DMS 273 (cell line): Measurements from ENCODE around the gene GPR142.

Experiments used
- DNase-seq: peaks from one replicate; lab custom pipeline; 2025; ENCODE audit not compliant: unreplicated experiment; lab: John Stamatoyannopoulos, UW

The GPR142 gene

DNA sequence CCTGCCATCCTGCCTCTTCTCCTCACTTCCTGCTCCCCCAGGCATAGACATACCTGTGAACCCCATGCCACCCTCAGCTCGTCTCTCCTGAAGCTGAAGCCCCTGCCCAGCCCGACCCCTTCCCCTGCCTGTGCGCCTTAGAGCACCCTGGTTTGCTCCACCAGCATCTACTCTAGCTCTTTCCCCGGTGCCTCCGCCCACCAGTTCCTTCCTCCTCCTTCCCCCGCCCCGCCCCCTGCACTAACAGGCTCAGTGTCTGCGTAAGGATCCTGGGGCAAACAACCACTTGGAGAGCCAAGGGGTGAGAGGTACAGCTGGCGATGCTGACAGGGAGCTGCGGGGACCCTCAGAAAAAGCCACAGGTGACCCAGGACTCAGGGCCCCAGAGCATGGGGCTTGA lies 1.9 kb downstream of the GPR142 start:
- peak; percentile 25 for DNase-seq

DNA sequence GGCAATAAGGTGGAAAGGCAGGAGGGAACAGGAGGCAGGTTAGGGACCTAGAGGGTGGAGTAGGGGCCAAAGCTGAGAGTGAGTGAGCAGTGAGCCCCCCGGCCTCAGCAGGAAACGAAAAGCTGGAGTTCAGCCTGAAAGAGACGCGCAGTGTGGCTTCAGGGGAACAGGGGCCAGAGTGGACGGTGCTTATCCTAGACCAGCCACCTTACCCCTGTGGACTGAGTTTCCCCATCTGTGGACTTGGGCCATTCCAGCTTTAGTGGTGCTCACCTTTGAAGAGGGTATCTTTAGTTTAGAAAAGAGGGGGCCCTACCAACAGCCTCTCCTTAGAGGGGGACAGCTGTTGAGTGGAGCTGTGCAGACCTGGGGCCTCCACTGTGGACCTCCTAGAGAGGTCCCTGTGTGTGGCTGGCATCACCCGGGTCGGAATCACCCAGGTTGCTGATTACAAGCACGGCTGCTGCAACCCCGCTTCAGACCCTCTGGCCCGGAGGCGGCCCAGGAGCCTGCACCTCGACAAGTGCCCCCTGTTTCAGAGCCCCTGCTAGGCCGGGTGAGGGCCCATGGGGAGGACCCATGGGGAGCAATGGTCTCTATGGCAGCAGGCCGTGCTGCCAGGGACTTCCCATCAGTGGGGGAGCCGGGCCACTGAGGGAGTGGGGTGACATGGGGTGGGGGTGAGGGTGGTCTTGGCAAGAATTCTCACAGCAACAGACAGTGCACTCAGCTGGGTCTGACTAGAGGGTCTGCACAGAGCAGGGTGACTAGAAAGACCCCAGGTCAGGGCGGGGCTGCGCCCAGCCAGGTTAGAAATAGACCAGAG lies 2.6 kb downstream of the GPR142 start:
- no peak for DNase-seq

DNA sequence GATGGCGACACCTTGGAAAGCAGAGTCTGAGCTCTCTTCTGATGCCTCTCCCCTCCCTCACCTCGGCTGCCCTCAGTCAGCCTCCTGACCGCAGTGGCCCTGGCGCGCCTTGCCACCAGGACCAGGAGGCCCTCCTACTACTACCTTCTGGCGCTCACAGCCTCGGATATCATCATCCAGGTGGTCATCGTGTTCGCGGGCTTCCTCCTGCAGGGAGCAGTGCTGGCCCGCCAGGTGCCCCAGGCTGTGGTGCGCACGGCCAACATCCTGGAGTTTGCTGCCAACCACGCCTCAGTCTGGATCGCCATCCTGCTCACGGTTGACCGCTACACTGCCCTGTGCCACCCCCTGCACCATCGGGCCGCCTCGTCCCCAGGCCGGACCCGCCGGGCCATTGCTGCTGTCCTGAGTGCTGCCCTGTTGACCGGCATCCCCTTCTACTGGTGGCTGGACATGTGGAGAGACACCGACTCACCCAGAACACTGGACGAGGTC lies 4.4 kb downstream of the GPR142 start:
- no peak for DNase-seq

DNA sequence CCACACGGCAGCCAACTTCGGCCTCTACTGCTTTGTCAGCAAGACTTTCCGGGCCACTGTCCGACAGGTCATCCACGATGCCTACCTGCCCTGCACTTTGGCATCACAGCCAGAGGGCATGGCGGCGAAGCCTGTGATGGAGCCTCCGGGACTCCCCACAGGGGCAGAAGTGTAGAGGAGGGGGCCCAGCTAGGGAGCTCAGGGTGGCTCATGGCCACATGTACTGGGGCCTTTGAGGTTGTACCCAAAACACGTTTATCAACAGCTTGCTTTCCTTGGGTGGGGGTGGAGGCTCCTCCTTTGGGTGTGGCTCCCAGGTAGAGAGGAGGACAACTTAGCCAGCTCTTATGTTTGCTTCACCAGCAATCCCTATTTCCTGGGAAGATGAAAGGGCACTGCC lies 5.1 kb downstream of the GPR142 start:
- no peak for DNase-seq

DNA sequence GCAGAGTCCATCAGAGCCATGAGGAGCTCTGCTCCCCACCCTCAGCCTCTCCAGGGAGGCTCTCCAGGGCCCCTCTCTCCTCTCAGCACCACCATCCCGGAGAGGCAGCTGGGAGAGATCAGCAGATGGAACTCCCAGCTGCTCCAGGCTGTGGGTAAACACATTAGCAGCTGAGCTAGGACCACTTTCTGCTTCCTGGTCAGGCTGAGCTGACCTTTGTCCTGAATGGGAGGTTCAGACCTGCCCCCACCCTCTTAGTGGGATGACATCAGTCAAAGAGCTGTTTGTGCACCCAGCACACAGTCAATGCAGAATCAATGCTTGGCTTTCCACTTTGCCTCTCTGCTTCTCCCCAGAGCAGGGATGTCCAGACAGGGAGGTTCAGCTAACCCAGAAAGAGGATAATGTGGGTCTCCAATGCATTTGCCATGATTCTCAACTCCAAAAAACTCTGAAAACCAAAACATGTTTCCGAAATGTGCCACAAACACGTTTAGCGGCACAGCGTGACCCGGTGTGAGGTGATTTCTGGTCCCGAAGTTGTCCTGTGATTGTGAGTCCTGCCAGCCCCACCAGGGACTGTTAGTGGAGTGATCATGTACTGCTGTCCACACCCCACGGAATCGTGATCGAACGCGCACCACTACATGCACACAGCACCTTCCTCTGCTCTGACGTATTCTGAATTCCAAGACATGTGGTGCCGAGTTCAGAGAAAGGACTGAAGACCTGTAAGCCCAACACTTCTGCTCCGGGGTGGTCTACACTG lies 6.7 kb downstream of the GPR142 start:
- peak; percentile 82 for DNase-seq

DNA sequence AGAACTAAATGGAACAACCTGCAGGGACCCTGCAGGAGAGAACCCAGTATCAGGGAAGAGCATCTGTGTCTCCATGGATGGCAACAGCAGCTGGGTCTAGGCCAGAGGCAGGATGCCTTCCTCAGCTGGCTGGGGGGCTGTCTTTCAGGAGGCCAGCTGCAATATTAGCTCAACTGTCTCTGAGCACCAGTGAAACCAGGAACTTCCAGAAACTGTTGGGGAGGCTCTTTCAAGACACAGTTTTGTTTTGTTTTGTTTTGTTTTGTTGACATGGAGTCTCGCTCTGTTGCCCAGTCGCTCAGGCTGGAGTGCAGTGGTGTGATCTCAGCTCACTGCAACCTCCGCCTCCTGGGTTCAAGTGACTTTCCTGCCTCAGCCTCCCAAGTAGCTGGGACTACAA lies 7.6 kb downstream of the GPR142 start:
- DNase-seq = peak; percentile 42

DNA sequence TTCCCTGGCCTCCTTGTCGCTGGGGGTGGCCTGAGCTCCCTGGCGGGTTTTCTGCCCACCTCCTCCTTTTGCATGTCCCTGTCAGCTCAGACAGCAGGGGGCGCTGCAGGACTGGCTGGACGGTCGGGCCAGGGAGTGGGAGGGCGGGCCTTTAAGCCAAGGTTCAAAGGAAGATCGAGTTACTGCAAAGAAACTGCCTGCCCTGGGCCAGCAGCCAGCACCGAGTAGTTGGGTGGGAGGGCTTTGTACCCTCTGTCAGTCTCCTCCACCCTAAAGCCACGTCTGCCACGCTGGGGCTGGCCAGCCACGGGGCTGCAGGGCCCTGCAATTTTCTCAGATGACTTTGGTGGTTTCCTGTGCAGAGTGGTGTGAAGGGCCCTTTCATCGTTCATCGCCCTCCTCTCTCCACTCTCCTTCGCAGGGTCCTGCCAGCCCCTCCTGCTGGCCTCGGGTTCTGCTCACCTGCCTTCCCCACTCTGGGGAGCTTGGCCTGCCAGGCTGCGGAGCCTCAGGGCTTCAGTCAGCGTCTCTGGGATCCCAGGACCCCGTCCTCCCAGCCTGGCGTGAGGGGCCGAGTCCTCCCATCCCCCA lies 12.3 kb downstream of the GPR142 start:
- peak; percentile 96 for DNase-seq

DNA sequence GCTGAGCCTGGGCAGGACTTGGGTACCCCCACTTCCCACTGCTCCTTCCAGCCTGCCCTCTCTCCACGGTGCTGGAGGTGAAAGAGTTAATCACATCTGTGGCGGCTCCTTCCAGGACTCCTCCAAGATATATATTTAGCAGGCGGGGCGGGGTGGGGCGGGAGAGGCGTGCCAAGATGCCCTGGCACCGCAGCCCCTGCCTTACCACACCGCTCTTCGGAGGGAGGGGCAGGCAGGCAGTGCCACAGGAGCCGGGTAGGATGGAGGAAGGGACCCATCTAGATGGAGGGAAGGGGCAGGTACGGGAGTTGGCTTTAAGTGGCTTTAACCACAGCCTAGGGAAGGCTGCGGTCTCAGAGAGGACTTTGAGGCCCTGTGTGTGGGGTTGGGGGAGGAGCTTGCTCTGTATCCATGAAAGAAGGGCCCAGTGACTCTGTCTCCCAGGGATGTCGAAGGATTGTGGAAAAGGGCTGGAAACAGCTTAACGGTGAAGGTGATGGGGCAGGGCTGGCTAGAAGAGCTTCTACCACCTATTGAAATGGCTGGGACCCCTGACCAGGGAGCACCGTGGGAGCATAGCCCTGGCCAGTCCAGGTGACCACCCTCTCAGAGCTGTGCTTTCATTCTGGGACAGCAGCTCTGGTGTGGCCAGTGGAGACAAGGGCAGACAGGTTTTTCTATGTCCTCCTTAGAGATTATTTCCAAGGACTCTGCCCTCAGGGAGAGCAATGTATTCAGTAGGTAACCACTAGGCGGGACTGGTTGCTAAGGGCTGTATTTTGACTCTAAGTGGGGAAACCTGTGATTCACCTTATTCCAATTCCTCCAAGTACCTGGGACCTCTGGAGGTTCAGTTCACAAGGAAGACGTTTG lies 13.0 kb downstream of the GPR142 start:
- DNase-seq = peak; percentile 56

DNA sequence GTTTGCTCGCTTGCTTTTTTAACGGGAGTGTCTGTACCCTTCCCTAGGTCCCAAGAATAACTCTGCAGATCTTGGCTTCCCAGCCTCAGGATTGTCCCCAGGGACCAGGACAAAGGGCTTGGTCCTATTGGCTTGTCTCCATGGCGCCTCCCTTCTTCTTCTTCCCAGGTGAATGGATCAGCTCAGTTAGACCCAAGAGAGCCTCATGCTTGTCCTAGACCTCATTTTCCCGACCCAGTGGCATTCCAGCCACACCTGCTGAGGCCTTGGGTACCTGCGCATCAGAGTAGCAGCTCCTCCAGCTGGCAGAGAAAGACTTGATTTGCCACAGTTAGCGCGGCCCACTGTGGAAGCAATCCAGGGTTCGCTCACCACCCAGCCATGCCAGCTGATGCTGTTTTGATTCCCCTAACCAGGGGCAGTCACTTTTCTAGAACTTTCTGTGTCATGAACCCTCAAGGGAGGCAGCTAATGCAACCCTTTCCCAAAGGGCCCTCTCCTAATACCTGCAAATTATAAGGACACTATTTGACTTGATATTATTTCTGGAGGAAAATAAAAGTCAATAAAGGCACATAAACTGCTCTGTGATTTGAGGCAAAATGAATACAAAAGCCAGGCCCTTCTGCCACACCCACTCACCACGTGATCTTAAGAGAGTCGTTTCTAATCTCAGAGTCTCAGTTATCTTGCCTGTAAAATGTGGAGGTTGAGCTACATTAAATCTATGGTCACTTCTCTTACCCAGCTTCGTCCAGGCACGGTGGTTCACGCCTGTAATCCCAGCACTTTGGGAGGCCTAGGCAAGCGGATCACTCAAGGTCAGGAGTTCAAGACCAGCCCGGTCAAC lies 13.9 kb downstream of the GPR142 start:
- no peak for DNase-seq

DNA sequence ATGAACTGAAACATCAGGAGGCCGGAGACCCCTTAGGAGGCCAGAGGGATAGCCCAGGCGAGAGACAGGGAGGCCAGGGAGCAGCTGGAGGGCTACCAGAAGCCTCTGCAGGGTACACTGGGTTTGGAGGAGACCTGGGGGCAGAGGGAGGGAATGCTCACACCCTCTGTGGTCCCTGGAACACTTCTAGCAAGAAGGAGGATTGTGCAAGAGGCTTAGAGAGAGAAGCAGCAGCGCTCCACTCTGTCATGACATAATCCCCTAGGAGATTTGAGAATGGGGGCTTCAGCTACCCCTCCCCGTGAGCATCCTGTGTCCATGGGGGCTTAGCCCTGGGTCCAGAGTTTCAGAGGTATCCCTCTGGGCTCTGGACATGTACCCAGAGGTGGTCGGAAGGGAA lies 15.8 kb downstream of the GPR142 start:
- DNase-seq = no peak

DNA sequence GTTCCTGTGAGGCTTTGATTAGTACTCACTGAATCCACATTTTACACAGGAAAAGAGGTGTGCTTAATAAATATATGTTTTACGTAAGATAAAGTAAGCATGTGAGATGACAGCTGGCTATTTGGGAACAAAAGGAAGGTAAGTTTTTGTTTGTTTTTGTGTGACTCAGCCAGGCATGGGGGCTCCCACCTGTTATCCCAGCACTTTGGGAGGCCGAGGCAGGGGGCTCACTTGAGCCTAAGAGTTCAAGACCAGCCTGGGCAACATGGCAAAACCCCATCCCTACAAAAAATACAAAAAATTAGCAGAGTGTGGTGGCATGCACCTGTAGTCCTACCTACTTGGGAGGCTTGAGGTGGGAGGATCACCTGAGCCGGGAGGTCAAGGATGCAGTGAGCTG lies 17.9 kb downstream of the GPR142 start:
- no peak for DNase-seq

DNA sequence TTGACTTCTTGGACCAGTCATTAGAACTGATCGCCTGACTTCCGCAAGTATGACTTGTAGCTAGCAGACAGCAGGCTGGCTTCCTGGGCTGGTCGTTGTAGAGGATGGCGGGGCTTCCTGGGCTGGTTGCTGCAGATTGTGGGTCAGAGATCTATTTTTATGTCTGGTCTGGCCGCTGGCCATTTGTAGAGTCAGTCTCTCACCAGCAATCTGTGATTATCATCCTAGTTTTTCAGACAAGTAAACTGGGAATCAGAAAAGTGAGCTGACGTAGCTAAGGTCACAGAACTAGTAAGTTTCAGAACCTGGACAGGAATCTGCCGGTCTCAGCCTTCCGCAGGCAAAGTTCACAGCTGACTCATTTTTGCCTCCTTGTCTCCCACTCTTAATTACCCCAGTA lies 19.1 kb downstream of the GPR142 start:
- DNase-seq = no peak

DNA sequence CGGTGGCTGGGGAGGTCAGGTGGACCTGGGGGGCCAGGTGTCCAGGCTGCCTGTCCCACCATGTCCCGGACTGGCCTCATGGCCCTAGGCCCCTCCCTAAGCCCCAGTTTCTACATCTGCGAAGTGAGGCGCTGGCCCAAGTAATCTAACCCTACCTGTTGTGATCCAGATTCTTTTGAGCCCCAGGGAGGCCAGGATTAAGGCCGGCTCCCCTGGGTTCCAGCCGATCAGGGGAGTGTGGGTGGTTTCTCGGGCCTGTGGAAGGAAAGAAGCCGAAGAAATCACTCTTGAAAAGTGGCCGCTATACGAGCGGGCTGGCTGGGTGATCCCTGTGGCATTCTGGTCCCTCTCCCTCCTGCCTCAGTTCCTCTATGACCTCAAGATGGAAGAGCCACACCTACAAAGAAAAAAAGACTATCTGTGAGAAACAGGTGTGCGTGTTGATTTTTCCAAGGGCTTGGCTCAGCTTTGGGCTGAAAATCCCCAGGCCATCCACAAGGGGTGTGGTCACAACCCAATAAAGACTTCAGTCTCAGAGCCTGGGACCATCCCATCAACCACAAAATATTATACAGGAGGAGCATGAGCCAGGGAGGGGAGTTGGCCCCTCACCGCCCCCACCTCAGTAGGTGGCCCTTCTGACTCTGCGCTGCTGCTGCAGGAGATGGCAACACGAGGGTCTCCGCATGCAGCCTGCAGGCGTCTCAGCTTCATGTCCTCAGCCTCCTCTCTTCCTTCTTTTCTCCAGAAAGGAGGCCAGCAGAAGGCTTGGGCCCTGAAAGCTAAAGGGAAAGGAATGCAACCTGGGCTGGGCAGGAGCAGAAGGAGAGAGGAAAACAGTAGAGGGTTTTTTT lies 20.3 kb downstream of the GPR142 start:
- no peak for DNase-seq

DNA sequence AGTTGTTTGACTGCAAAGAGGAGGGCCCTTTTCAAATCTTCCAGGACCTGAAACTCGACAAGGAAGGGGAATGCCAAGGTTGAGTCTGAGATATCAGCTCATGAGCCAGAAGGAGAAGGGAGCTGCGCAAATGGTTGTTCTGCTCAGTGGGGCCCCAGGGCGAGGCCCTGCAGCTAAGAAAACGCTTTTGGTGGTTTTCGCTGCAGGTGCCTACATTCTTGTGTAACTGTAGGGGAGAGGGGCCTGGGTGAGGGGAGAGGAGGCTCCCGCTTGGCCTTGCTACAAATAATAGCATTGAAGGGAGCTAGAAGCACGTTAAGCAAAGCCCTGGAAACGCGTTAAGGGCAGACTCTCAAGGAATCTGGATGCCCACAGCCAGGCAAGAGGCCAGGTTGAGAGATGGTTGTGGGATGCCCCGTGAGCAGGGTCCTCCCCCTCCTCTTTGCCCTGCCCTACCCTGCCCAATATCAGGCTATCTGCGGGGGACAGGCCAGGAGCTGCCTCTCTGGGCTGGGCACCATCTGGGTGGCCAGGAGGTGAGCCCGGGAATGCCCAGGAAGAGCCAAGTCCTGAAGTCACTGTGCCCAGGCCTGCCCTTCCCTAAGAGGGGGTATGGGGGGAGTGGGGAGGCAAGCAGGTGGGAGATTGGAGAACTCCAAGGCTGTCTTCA lies 21.9 kb downstream of the GPR142 start:
- DNase-seq = peak; percentile 52

DNA sequence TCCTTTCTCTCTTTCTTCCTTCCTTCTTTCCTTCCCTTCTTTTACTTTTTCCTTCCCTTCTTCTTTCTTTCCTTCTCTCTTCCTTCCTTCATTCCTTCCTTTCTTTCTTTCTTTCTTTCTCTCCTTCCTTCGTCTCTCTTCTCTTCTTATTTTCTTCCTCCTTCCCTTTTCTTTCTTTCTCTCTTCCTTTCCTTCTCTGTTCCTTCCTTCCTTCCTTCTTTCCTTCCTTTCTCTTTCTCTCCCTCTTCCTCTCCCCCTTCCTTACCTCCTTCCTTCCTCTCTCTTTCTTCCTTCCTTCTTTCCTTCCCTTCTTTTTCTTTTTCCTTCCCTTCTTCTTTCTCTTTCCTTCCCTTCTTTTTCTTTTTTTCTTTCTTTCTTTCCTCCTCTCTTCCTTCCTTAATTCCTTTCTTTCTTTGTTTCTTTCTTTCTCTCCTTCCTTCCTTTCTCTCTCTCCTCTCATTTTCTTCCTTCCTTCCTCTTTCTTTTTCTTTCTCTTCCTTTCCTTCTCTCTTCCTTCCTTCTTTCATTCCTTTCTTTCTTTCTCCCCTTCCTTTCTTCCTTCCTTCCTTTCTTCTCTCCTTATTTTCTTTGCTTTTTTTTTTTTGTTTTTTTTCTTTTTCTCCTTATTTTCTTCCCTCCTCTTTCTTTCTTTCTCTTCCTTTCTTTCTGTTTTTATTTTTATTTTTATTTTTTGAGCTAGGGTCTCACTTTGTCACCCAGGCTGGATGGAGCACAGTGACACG lies 22.8 kb downstream of the GPR142 start:
- no peak for DNase-seq

DNA sequence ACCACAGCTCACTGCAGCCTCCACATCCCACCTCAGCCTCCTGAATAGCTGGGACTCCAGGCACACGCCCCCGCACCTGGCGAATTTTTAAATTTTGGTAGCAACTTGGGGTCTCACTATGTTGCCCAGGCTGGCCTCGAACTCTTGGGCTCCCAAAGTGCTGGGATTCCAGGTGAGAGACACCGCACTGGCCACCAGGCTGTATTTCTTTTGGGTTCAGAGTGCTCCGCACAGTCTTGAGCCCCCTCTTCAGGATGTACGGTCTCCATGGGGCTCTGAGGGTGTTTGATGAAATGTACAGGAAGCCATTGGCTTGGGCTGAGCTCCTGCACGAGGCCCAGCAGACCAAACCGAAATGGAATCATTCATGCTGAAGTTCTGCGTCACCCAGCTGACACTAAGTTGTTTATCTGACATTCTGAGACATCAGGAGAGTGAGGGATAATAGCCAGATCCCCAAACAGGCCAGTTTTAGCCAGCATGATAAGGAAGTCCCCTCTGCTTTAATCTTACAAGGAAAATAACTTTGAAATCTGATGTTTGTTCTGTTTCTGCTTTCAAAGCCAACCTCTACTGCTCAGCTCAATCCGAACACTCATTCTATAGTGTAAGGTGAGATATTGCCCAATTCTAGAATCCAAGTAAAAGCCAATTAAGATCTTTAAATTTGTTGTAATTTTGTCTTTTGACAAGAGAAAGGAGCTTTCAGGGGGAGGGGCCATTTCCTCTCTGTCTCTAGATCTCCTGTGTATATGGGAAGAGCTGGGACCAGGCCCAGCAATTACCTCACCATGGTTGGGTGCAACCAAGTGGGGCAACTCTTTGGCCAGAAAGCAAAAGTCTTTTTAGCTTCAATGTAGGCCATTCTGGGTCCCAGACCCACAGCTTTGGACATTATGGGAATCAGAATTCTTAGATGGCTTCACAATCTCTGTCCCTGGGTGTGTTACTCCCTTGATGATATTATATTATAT lies 23.7 kb downstream of the GPR142 start:
- no peak for DNase-seq

DNA sequence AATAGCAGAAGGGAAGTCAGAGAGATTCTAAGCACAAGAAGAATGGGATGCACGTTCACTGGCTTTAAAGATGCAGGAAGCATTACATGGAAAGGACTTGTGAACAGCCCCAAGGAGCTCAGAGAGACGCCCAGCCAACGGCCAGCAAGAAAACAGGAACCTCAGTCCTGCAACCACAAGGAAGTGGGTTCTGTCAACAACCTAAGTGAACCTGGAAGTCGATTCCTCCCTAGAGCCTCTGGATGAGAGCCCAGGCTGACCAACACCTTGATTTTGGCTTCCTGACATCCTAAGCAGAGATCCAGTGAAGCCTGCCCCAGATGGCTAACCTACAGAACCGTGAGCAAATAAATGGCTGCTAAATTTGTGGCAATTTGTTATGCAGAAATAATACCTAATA lies 24.5 kb downstream of the GPR142 start:
- DNase-seq = no peak
